Islet precursor cell (in vitro differentiated cells): Measurements from ENCODE around the gene PACS1.

Experiments
- DNase-seq: peaks from one replicate; pipeline ENCODE4 v3.0.0-alpha.2; 2018

The PACS1 gene

GRCh38 chr11:66293352-66293751 lies 223.3 kb downstream of the PACS1 start:
- no peak for DNase-seq

- no peak for DNase-seq
Observed at GRCh38 chr11:66293777-66294625, 223.9 kb downstream of the PACS1 start.
